ENCODE results near the gene LRCH1.

The LRCH1 gene

GRCh38 chr13:46721054-46721453, 168.1 kb downstream of the LRCH1 start:
- DNase-seq (ENCODE audit: low read depth in 1 of 2, low spot score in 1 of 2) = peak in 1 of 2 experiments; percentile 40

GRCh38 chr13:46726347-46726746, 173.4 kb downstream of the LRCH1 start:
- no peak overlapping the region for H3K27ac ChIP-seq (replicated peaks)
- no peaks in the 10 kb centered on the region for H3K27me3 ChIP-seq (ENCODE audit: insufficient read depth, poor library complexity, severe bottlenecking)
- no peak overlapping the region for H3K4me3 ChIP-seq (replicated peaks; ENCODE audit: insufficient read depth, low read length)
- no peak for DNase-seq (ENCODE audit: low read depth in 1 of 2, low spot score in 1 of 2)
- TF ChIP-seq REST (IDR thresholded peaks at IDR 0.05; ENCODE audit: insufficient replicate concordance, low read depth) = no peak
- TF ChIP-seq SPI1 (IDR thresholded peaks at IDR 0.05; ENCODE audit: borderline replicate concordance, low read depth) = no peak
- no peak for TF ChIP-seq CTCF (IDR thresholded peaks at IDR 0.05; ENCODE audit: insufficient read depth, low read length)
- TF ChIP-seq GABPA (IDR thresholded peaks at IDR 0.05; ENCODE audit: low read depth) = no peak
- no peak for TF ChIP-seq POLR2AphosphoS5 (IDR thresholded peaks at IDR 0.05; ENCODE audit: low read depth)

More at GRCh38 chr13:46721054-46721453, 168.1 kb downstream of the LRCH1 start:
- Histone ChIP-seq H3K27me3 (ENCODE audit: insufficient read depth, poor library complexity, severe bottlenecking) (no peaks in the 10 kb centered on the region), H3K4me3 (replicated peaks; ENCODE audit: insufficient read depth, low read length) (no peak overlapping the region), H3K27ac (replicated peaks) (no peak overlapping the region)
- TF ChIP-seq GABPA (IDR thresholded peaks at IDR 0.05; ENCODE audit: low read depth) (no peak), REST (IDR thresholded peaks at IDR 0.05; ENCODE audit: insufficient replicate concordance, low read depth) (no peak), SPI1 (IDR thresholded peaks at IDR 0.05; ENCODE audit: borderline replicate concordance, low read depth) (no peak), POLR2AphosphoS5 (IDR thresholded peaks at IDR 0.05; ENCODE audit: low read depth) (no peak), CTCF (IDR thresholded peaks at IDR 0.05; ENCODE audit: insufficient read depth, low read length) (no peak)

- Histone ChIP-seq H3K4me3 (replicated peaks; ENCODE audit: insufficient read depth, low read length) (no peak overlapping the region), H3K27ac (replicated peaks) (no peak overlapping the region), H3K27me3 (ENCODE audit: insufficient read depth, poor library complexity, severe bottlenecking) (no peaks in the 10 kb centered on the region)
- DNase-seq (ENCODE audit: low read depth in 1 of 2, low spot score in 1 of 2) = peak; percentile 20 to 44
- no peak for TF ChIP-seq POLR2AphosphoS5 (IDR thresholded peaks at IDR 0.05; ENCODE audit: low read depth)
- no peak for TF ChIP-seq CTCF (IDR thresholded peaks at IDR 0.05; ENCODE audit: insufficient read depth, low read length)
- TF ChIP-seq REST (IDR thresholded peaks at IDR 0.05; ENCODE audit: insufficient replicate concordance, low read depth) = no peak
- TF ChIP-seq SPI1 (IDR thresholded peaks at IDR 0.05; ENCODE audit: borderline replicate concordance, low read depth) = no peak
- no peak for TF ChIP-seq GABPA (IDR thresholded peaks at IDR 0.05; ENCODE audit: low read depth)
Observed at GRCh38 chr13:46728777-46729176, 175.8 kb downstream of the LRCH1 start.

All from HL-60 (cell line).